ENCODE results near the gene TNFSF9. TPM values are rescaled to one million over a fixed set of nuclear protein-coding genes. Genes with fewer than 3 reads are reported as not detected.

The TNFSF9 gene
- total RNA-seq, 6 experiments from 2014 or later = 0.27 to 1.6 (median 0.55) TPM; not detected in 3

DNA sequence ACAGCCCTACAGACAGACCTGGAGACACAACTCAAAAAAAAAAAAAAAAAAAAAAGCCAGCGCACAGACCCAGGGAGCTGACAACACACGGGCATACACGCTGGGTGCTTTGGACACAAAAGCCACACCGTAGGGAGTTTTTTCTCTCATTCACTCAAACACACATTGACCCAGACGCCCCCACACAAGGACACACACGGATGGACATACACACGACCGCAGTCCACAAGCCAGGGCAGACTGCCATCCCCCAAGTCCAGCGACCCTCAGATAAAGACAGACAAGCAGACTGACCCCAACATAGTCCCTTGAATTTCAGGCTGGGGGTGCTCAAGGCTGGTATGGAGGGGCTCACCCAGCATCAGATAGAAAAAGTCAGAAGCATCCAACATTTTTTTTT is 16.7 kb upstream of the TNFSF9 start:
- TF ChIP-seq, protein P1, sequence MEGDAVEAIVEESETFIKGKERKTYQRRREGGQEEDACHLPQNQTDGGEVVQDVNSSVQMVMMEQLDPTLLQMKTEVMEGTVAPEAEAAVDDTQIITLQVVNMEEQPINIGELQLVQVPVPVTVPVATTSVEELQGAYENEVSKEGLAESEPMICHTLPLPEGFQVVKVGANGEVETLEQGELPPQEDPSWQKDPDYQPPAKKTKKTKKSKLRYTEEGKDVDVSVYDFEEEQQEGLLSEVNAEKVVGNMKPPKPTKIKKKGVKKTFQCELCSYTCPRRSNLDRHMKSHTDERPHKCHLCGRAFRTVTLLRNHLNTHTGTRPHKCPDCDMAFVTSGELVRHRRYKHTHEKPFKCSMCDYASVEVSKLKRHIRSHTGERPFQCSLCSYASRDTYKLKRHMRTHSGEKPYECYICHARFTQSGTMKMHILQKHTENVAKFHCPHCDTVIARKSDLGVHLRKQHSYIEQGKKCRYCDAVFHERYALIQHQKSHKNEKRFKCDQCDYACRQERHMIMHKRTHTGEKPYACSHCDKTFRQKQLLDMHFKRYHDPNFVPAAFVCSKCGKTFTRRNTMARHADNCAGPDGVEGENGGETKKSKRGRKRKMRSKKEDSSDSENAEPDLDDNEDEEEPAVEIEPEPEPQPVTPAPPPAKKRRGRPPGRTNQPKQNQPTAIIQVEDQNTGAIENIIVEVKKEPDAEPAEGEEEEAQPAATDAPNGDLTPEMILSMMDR (IDR thresholded peaks at IDR 0.05) = no peak
- TF ChIP-seq POLR2A (IDR thresholded peaks at IDR 0.05) = no peak
- no peak for ATAC-seq
- Histone ChIP-seq H3K4me3 (no peak overlapping the region), H3K36me3 (no peaks in the 10 kb centered on the region), H3K4me1 (peaks cover 0 to 3% (median under 1%) of the 10 kb centered on the region in 4 donors), H3K27ac (no peak overlapping the region), H3K27me3 (no peaks in the 10 kb centered on the region), H3K9me3 (no peaks in the 10 kb centered on the region)
- intact Hi-C loops (cut with DNase I) = loop anchor here in 1 of 2 donors (10.0 kb wide), 1 partner anchor 351 kb away; no protein-coding TSS in a partner anchor
- 38% methylated on average over 5 of the region's 9 CpGs for WGBS (ENCODE audit: insufficient coverage, low coverage, low lambda C conversion rate, missing lambda C conversion rate)
- no peak for DNase-seq

GRCh38 chr19:6514926-6515544 is 15.8 kb upstream of the TNFSF9 start:
- no peaks in the 10 kb centered on the region for H3K27me3 ChIP-seq
- no peak overlapping the region for H3K4me3 ChIP-seq
- no peak for TF ChIP-seq POLR2A (IDR thresholded peaks at IDR 0.05)
- TF ChIP-seq, protein P1 (IDR thresholded peaks at IDR 0.05) = no peak
- intact Hi-C loops (cut with DNase I) = loop anchor here in 1 of 2 donors (10.0 kb wide), 1 partner anchor 350 kb away; no protein-coding TSS in a partner anchor
- ATAC-seq = no peak
- DNase-seq = no peak
- H3K36me3 ChIP-seq = no peaks in the 10 kb centered on the region
- no peaks in the 10 kb centered on the region for H3K9me3 ChIP-seq
- 88% methylated on average over 9 of the region's 15 CpGs for WGBS (ENCODE audit: insufficient coverage, low coverage, low lambda C conversion rate, missing lambda C conversion rate)
- H3K4me1 ChIP-seq = peaks cover 0 to 3% (median under 1%) of the 10 kb centered on the region in 4 donors
- no peak overlapping the region for H3K27ac ChIP-seq

DNA sequence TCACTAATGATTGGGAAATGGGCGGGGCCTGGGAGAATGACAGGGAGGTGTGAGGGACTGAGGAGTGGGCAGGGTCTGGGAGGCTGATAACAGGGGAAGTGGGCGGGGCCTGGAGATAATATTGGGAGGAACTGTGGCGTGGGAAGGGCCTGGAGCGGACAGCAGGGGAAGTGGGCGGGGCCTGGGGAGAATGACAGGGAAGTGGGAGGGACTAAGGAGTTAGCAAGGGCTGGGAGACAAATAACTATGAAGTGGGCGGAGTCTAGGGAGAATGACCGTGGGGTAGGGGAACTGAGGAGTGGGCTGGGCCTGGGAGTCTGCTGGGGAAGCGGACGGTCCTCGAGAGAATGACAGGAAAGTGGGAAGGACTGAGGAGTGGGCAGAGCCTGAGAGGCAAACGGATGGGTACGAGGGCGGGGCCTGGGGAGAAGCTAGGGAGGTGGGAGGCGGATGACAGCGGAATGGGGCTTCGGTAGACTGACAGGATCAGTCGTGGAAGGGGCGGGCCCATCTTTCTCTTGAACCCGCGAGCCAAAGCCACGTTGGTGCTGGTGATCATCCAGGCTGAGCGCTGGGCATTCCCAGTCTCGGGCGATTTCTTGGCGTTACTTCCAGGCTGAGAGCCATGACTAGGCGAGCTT is 14.7 kb upstream of the TNFSF9 start:
- intact Hi-C loops (cut with DNase I) = loop anchor here in 1 of 2 donors (10.0 kb wide), 1 partner anchor 349 kb away; no protein-coding TSS in a partner anchor
- peak; percentile 92 to 98 (median 95) for DNase-seq
- H3K27me3 ChIP-seq = no peaks in the 10 kb centered on the region
- peak overlapping the region in 2 of 3 donors; percentile 47 to 59 for H3K27ac ChIP-seq
- H3K4me1 ChIP-seq = peaks cover 0 to 3% (median under 1%) of the 10 kb centered on the region in 4 donors
- TF ChIP-seq POLR2A (IDR thresholded peaks at IDR 0.05) = peak; percentile 63
- TF ChIP-seq, protein P1 (IDR thresholded peaks at IDR 0.05) = no peak
- 5% methylated on average over 14 of the region's 26 CpGs for WGBS (ENCODE audit: insufficient coverage, low coverage, low lambda C conversion rate, missing lambda C conversion rate)
- H3K36me3 ChIP-seq = no peaks in the 10 kb centered on the region
- H3K4me3 ChIP-seq = peak overlapping the region; percentile 56 to 61 (median 59)
- no peaks in the 10 kb centered on the region for H3K9me3 ChIP-seq
- peak; percentile 89 to 94 (median 90) for ATAC-seq

- intact Hi-C loops (cut with DNase I) = loop anchor here in 1 of 2 donors (10.0 kb wide), 1 partner anchor 348 kb away; no protein-coding TSS in a partner anchor
- no peaks in the 10 kb centered on the region for H3K9me3 ChIP-seq
- H3K36me3 ChIP-seq = no peaks in the 10 kb centered on the region
- H3K4me1 ChIP-seq = peaks cover 0 to 3% (median under 1%) of the 10 kb centered on the region in 4 donors
- peak overlapping the region; percentile 44 to 59 (median 47) for H3K27ac ChIP-seq
- 2% methylated on average over 22 of the region's 38 CpGs for WGBS (ENCODE audit: insufficient coverage, low coverage, low lambda C conversion rate, missing lambda C conversion rate)
- ATAC-seq (peak; percentile 76 to 86 (median 79)), DNase-seq (peak; percentile 88 to 93 (median 90))
- peak overlapping the region; percentile 56 to 61 (median 59) for H3K4me3 ChIP-seq
- TF ChIP-seq, protein P1 (IDR thresholded peaks at IDR 0.05) = peak; percentile 94 to 98 (median 96)
- peak; percentile 14 for TF ChIP-seq POLR2A (IDR thresholded peaks at IDR 0.05)
- H3K27me3 ChIP-seq = no peaks in the 10 kb centered on the region
These were observed 14.1 kb upstream of the TNFSF9 start for GRCh38 chr19:6516659-6517291.

Data from right lobe of liver (tissue), 6 donors.